ENCODE results near the gene PCSK5. TPM values are rescaled to one million over a fixed set of nuclear protein-coding genes. Genes with fewer than 3 reads are reported as not detected.

Gene PCSK5
- polyA plus RNA-seq, 1 donor from 2014 or later: 1.7 TPM

GRCh38 chr9:75956161-75956560 is 65.7 kb downstream of the PCSK5 start:
- no peaks in the 10 kb centered on the region for H3K27me3 ChIP-seq (ENCODE audit: insufficient read depth, low read depth, low read length)
- no peak overlapping the region for H2AFZ ChIP-seq (ENCODE audit: low read depth, low read length)
- no peaks in the 10 kb centered on the region for H3K79me2 ChIP-seq (replicated peaks; ENCODE audit: insufficient read depth, low read length)
- TF ChIP-seq MXI1 (conservative IDR thresholded peaks at IDR 0.05; ENCODE audit: poor library complexity, severe bottlenecking) (no peak), RAD21 (conservative IDR thresholded peaks at IDR 0.05) (no peak), POLR2AphosphoS5 (IDR thresholded peaks at IDR 0.05) (no peak), EZH2 (IDR thresholded peaks at IDR 0.05; ENCODE audit: borderline replicate concordance, insufficient read depth, low read length, poor library complexity, severe bottlenecking) (no peak), SMC3 (conservative IDR thresholded peaks at IDR 0.05; ENCODE audit: poor library complexity) (no peak), REST (IDR thresholded peaks at IDR 0.05; ENCODE audit: borderline replicate concordance) (no peak), EP300 (conservative IDR thresholded peaks at IDR 0.05; ENCODE audit: poor library complexity, severe bottlenecking) (no peak), TAF1 (IDR thresholded peaks at IDR 0.05; ENCODE audit: low read depth) (no peak)
- TF ChIP-seq, protein P1, sequence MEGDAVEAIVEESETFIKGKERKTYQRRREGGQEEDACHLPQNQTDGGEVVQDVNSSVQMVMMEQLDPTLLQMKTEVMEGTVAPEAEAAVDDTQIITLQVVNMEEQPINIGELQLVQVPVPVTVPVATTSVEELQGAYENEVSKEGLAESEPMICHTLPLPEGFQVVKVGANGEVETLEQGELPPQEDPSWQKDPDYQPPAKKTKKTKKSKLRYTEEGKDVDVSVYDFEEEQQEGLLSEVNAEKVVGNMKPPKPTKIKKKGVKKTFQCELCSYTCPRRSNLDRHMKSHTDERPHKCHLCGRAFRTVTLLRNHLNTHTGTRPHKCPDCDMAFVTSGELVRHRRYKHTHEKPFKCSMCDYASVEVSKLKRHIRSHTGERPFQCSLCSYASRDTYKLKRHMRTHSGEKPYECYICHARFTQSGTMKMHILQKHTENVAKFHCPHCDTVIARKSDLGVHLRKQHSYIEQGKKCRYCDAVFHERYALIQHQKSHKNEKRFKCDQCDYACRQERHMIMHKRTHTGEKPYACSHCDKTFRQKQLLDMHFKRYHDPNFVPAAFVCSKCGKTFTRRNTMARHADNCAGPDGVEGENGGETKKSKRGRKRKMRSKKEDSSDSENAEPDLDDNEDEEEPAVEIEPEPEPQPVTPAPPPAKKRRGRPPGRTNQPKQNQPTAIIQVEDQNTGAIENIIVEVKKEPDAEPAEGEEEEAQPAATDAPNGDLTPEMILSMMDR (IDR thresholded peaks at IDR 0.05; ENCODE audit: poor library complexity, severe bottlenecking): no peak
- no peak overlapping the region for H3K4me3 ChIP-seq (ENCODE audit: low read length)
- no peak overlapping the region for H3K27ac ChIP-seq (ENCODE audit: low read length)
- H3F3A ChIP-seq (ENCODE audit: insufficient read depth, low read length, poor library complexity, severe bottlenecking): no peaks in the 10 kb centered on the region
- H3K4me2 ChIP-seq (ENCODE audit: low read length): no peak overlapping the region
- H3K9ac ChIP-seq (ENCODE audit: low read length): no peak overlapping the region
- no peaks in the 10 kb centered on the region for H4K20me1 ChIP-seq (ENCODE audit: insufficient read depth)
- H3K36me3 ChIP-seq (ENCODE audit: insufficient read depth, low read length): no peaks in the 10 kb centered on the region
- no peaks in the 10 kb centered on the region for H3K9me3 ChIP-seq (ENCODE audit: low read length)
- no peaks in the 10 kb centered on the region for H3K9me2 ChIP-seq (ENCODE audit: insufficient read depth, low read length)

GRCh38 chr9:75957116-75957515 is 66.6 kb downstream of the PCSK5 start:
- TF ChIP-seq MXI1 (conservative IDR thresholded peaks at IDR 0.05; ENCODE audit: poor library complexity, severe bottlenecking) (no peak), TAF1 (IDR thresholded peaks at IDR 0.05; ENCODE audit: low read depth) (no peak)
- no peaks in the 10 kb centered on the region for H3F3A ChIP-seq (ENCODE audit: insufficient read depth, low read length, poor library complexity, severe bottlenecking)
- no peak overlapping the region for H3K9ac ChIP-seq (ENCODE audit: low read length)
- H3K27ac ChIP-seq (ENCODE audit: low read length): no peak overlapping the region
- H3K4me2 ChIP-seq (ENCODE audit: low read length): no peak overlapping the region
- no peaks in the 10 kb centered on the region for H3K9me2 ChIP-seq (ENCODE audit: insufficient read depth, low read length)
- no peaks in the 10 kb centered on the region for H3K9me3 ChIP-seq (ENCODE audit: low read length)
- H3K27me3 ChIP-seq (ENCODE audit: insufficient read depth, low read depth, low read length): no peaks in the 10 kb centered on the region
- H3K4me3 ChIP-seq (ENCODE audit: low read length): no peak overlapping the region
- H3K79me2 ChIP-seq (replicated peaks; ENCODE audit: insufficient read depth, low read length): no peaks in the 10 kb centered on the region
- no peaks in the 10 kb centered on the region for H3K36me3 ChIP-seq (ENCODE audit: insufficient read depth, low read length)
- no peak overlapping the region for H2AFZ ChIP-seq (ENCODE audit: low read depth, low read length)
- no peaks in the 10 kb centered on the region for H4K20me1 ChIP-seq (ENCODE audit: insufficient read depth)

DNA sequence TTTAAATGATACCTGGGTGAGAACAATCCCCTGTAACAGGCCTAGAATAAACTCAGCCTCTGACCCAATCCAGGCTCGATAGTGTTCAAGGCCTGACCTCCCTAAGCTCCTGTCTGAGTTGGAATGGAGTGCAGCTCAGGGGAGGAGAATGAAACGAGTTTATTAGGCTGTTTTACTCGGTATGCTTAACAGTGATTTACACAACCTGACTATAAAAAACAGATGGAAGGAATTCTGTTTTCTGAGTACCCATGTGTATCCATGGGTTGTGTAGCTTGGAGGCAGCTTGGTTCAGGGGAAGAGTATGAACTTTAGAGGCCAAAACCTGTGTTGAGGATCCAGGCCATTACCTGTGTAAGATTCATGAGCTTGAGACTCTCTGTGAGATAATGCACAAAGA is 67.8 kb downstream of the PCSK5 start:
- H3K27me3 ChIP-seq (ENCODE audit: insufficient read depth, low read depth, low read length): no peaks in the 10 kb centered on the region
- H4K20me1 ChIP-seq (ENCODE audit: insufficient read depth): no peaks in the 10 kb centered on the region
- no peak overlapping the region for H2AFZ ChIP-seq (ENCODE audit: low read depth, low read length)
- H3K9me2 ChIP-seq (ENCODE audit: insufficient read depth, low read length): no peaks in the 10 kb centered on the region
- no peak overlapping the region for H3K9ac ChIP-seq (ENCODE audit: low read length)
- H3K4me3 ChIP-seq (ENCODE audit: low read length): no peak overlapping the region
- no peak overlapping the region for H3K27ac ChIP-seq (ENCODE audit: low read length)
- no peak overlapping the region for H3K4me2 ChIP-seq (ENCODE audit: low read length)
- no peaks in the 10 kb centered on the region for H3K79me2 ChIP-seq (replicated peaks; ENCODE audit: insufficient read depth, low read length)
- no peaks in the 10 kb centered on the region for H3K9me3 ChIP-seq (ENCODE audit: low read length)
- no peak for TF ChIP-seq POLR2AphosphoS5 (IDR thresholded peaks at IDR 0.05)
- TF ChIP-seq EZH2 (IDR thresholded peaks at IDR 0.05; ENCODE audit: borderline replicate concordance, insufficient read depth, low read length, poor library complexity, severe bottlenecking): no peak
- H3K36me3 ChIP-seq (ENCODE audit: insufficient read depth, low read length): no peaks in the 10 kb centered on the region
- no peaks in the 10 kb centered on the region for H3F3A ChIP-seq (ENCODE audit: insufficient read depth, low read length, poor library complexity, severe bottlenecking)

All from neural cell (in vitro differentiated cells).